NCI-H1105 (cell line): Measurements from ENCODE around the gene PRR33.
"Not testable (repeated sequence)": the region's sequence is repeated elsewhere in the genome, so short reads cannot be mapped to it uniquely, and the experiment has no call there.

Source experiments
- DNase-seq: peaks from one replicate; lab custom pipeline; 2025; lab: John Stamatoyannopoulos, UW

The PRR33 gene

DNA sequence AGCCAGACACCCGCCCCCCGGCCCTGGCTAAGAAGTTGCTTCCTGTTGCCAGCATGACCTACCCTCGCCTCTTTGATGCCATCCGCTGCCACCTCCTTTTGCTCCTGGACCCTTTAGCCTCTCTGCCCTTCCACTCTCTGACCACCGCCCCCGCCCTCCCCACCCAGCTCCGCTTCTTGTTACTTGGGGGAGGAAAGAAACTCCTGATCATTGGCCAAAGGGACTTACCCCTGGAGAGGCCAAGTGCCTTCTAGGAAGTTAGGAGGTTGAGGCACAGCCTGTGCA, at the start of gene PRR33:
TSS of gene PRR33 (minus strand) at position 65 of the 285 bp plus-strand sequence. CDS start 1,311 bp downstream, outside the sequence.
- DNase-seq = no peak

DNA sequence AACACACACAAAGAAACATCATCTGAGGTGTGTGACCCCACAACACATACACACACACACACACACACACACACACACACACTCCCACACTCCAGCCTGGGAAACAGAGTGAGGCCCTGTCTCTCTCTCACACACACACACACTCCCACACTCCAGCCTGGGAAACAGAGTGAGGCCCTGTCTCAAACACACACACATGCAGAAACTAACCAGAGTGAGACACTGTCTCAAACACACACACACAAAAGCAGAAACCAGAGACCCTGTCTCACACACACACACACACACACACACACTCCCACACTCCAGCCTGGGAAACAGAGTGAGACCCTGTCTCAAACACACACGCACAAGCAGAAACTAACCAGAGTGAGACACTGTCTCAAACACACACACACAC, 48.1 kb upstream of the PRR33 start:
- DNase-seq = not testable (repeated sequence)

DNA sequence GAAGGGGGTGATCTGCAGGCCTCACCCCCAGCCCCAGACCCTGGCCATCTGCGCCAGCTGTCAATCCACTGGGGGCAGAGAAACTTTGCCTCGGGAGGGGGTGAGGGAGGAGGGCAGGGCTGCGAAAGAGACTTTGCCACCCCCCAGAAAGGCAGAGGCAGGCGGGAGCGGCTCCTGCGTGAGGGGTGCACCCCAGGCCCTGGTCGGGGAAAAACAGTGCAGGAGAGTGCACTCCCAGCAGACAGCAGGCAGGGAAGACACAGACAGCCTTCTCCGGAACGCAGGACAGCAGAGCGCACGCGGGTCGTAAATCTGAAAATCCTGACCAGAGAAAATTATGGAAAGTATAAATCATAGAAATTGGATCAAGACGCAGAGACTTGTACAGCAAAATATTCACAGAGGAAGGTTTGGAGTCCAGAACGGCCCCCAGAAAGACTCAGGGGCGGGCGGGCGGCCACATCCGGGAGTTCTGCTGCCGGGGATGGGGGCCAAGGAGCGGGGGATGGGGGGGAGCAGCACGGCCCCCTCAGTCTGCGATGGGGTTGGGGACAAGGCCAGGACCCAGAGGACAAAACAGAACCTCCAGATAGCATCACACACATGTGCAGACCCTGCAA, 47.4 kb upstream of the PRR33 start:
- DNase-seq = no peak

DNA sequence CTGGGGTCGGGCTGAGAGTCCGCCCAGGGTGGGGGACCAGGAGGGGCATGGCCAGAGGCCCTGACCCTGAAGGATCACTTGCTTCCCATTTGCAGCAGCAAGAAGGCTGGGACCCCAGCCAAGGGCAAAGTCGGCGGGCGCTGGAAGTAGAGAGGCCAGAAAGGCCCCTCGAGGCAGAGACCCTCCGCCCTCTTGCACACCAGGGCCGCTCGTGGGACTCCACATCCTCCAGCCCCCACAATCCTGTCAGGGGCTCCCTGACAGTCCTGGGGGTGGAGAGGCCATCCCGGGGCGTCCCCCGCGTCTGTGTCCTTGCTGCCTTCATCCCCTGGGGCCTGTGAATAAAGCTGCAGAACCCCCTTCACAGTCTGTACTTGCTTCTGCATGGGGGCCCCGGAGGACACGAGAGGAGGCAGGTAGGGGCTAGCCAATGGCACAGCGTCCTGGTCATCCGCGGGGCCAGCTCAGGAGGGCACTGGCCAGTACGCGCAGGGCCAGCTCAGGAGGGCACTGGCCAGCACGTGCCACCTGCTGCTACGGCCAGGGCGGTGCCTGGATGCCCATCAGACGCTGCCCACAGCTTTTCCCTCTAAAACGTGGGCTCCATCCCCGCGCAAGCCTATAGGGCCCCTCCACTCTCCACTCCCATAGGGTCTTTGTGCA, 46.8 kb upstream of the PRR33 start:
- no peak for DNase-seq

DNA sequence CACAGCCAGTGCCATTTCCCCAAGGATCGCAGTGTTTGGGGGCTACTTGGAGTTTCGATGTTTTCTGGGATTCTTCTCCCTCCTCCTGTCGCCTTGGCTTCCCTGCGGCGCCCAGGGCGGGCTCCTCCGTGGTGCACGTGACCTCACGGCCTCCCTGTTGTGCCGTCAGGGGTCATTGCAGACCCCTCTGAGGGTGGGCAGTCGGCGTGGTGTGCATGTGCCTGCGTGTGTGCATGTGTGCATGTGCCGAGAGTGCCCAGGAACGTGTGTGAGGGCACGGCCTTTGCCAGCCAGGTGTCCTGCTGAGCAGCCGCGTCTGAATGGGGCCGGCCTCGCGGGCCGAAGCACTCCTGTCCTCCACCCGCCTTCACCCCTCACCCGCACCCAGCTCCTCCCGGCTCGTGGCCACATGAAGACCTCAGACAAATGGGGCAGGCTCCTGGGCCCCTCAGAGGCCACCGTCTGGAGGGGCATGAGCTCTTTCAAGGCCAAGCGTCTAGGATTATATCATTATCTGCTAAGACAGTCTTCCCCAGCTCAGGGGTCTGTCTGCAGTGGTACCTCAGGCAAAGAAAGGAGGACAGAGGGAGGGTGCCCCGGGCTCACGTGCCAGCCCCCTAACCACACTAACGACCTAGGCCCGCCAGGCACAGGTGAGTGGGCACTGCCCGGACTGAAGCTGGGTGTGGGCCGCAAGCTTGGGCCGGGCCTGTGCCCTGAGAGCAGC, 46.1 kb upstream of the PRR33 start:
- no peak for DNase-seq

DNA sequence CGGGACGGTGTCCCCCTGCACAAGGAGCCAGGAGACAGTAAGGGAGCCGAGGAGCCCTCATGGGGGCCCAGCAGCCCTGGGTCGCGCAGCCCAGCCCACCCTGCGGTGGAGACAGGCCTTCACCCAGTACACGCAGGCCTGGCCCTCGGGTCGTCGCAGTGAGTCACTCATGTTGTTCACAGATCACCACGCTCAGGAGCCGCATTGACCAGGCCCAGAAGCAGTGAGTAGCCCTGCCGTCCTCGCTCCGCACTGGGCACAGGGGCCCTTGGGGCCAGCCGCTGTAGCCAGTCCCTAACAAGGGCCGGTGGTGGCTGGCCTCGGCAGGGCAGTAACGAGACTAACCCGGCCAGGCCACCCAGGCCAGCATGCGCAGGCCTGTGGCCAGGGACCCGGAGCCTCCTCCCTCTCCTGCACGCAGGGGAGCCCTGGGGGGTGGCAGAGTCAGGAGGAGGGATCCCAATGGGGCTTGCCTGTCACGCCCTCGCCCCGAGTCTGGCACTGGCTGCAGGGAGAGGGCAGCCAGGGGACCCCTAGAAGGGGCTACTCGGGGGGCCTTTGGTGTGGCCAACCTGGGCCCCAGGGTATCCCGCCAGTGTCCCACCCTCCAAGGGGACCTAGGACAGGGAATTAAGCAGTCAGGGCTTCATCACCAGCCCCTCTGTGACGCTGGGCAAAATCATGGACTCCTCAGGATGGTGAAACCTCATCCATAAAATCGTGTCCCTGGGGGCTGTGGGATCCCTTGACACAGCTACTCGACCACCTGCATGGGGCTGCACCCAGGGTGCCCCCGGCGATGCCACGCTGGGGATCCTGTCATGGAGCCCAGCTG, 45.3 kb upstream of the PRR33 start:
- DNase-seq = no peak

DNA sequence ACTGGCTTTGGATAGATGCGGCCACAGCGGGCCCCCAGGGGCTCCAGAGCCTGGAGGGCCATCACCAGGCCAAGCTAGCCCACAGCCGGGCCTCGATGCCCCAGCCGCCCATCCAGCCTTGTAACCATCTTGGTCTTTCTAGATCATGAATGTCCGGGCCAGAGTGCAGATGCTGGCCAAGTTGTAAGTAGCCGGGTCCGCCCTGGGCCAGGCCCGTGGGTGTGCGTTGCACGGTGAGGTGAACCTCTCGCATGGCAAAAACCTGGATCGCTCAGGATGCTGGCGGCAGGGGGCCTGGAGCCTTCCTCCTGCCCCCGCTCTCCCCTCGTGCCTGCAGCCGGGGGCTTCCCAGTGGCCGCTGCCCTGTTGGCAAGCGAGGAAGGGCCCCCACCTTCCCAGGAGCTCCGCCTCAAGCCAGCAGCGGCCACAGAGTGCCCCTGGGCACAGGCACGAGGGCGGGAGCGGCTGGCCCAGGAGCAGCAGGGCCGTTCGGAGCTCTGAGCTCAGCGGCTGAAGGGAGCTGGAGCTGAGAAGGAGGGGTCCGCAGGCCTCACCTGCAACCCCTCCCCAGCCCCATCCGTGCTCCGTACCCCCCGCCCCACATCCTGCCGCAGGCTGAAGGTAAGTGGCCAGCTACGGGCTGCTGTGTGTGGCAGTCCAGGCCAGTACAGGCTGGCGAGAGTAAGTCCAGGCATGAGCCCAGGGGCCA, 44.5 kb upstream of the PRR33 start:
- no peak for DNase-seq

DNA sequence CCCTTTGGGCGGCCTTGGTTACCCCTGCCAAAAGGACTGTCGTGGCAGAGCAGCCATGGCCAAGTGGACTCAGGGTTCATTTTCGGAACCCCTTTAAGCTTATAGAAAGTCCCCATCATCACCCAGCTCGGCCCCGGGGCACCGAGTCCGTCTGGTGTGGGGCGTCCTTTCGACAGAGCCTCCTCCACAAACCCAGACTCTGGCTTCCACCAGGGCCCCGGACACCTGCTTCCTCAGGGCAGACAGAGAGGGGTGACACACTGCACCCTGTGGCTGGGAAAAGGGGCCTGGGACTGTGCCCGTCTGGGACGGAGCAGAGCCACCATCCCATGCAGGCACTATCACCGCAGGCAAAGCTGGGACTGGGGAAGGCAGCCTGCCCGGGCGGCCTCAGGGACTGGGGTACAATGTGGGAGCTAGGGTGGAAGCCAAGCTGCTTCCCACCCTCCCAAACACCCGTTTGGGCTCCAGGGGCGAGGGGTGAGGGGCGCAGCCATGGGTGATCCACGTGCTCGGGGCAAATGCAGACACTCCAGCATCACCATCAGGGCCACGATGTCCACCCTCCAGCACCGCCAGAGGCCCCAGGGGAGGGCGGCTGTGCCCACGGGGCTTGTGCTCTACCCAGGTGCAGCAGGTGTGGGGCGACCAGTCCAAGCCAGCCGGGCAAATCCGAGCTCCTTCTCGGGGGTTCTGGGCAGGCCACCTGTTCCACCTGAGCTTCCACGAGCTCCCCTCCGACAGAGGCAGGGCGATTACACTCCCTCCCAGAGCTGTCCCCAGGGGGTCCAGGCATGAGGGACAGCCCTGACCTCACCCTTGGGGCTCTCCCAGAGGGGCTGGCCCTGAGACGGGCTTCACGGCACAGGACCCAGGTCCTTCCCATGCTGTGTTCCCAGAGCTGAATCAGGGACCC, 43.7 kb upstream of the PRR33 start:
- DNase-seq = no peak

DNA sequence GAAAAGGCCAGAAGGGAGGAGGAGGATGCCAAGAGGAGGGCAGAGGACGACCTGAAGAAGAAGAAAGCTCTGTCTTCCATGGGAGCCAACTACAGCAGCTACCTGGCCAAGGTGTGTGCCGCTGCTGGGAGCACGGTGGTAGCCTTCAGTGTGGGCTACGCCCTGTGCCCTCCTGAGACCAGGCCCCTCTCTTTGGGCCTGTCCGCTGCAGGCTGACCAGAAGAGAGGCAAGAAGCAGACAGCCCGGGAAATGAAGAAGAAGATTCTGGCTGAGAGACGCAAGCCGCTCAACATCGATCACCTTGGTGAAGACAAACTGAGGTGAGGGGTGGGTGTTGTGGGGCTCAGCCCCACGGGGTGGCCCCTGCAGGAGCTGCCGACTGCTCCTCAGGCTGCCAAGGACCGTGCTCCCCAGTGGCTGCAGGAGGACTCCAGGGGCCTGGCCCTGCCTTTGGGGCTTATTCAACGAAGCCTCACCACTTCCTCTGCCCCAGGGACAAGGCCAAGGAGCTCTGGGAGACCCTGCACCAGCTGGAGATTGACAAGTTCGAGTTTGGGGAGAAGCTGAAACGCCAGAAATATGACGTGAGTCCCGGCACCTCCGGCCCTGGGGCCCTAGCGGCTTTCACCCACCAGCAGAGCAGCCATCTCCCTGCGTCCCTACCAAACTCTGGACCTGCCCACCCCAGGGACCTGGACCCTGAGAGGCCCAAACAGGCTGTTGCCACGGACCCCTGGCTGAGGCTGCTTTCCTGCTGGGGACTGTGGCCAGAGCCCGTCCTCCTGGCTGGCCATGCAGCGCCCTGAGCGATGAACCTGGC, 42.9 kb upstream of the PRR33 start:
- DNase-seq = no peak

DNA sequence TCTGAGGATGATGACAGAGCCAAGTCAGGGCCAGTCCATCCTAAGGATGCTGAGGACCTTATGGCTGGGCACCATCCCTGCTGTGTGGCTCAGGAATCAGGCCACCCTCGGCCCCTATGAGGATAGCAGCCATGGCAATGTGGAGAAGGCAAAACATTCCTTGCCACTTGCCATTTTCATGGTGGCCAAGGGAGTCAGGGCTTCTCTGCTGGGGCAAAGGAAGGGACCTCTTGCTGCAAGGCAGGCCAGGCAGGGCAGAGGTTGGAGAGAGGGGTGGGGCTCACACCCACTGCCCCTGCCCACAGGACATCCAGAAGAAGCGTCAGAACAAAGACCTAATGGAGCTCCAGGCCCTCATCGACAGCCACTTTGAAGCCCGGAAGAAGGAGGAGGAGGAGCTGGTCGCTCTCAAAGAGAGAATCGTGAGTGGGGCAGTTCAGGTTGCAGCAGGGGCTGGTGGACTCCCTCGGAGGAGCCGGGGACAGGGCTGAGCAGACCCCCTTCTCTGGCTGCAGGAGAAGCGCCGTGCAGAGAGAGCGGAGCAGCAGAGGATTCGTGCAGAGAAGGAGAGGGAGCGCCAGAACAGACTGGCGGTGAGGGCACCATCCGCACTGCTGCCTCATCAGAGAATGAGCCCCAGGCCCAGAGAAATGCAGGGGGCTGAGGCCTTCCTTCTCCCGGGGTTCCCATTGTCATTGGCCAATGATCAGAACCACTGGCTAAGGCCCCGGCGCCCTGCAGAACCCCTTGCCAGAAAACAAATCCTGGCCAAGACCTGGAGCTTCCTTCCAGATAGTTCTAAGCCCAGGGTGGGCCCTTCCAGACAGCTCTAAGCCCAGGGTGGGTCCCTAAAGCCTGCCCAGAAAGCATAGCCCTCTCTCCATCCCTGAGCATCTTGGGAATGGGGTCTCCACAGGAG, 42.0 kb upstream of the PRR33 start:
- DNase-seq = no peak

DNA sequence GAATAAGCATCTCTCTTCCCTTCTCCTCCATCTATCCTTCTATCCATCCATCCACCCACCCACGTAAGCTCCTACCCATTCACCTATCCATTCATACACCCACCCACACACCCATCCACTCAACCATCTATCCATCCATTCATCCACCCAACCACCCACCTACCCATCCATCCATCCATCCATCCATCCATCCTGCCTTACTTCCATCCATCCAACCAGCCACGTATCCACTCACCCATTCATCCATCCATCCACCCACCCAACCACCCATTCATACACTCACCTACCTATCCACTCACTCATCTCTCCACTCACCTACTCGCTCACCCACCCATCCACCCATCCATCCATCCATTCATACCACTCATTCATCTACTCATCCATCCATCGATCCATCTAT, 41.0 kb upstream of the PRR33 start:
- no peak for DNase-seq

DNA sequence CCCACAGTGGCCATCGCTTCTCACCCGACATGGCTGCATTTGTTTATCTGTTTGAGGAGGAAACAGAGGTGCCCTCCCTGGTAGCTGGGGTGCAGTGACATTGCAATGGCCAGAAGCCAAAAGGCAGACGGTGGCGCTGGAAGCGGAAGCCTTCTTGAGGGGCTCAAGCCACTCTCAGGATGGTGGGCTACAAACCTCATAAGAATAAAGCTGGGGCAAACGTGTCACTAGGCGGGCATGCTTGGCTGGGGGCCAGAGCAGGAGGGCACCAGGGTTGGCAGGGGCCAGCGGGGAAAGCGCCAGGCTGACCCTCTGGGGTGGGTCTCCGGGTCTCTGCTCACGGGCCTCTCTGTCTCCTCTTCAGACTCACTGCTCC, 40.4 kb upstream of the PRR33 start:
- no peak for DNase-seq

DNA sequence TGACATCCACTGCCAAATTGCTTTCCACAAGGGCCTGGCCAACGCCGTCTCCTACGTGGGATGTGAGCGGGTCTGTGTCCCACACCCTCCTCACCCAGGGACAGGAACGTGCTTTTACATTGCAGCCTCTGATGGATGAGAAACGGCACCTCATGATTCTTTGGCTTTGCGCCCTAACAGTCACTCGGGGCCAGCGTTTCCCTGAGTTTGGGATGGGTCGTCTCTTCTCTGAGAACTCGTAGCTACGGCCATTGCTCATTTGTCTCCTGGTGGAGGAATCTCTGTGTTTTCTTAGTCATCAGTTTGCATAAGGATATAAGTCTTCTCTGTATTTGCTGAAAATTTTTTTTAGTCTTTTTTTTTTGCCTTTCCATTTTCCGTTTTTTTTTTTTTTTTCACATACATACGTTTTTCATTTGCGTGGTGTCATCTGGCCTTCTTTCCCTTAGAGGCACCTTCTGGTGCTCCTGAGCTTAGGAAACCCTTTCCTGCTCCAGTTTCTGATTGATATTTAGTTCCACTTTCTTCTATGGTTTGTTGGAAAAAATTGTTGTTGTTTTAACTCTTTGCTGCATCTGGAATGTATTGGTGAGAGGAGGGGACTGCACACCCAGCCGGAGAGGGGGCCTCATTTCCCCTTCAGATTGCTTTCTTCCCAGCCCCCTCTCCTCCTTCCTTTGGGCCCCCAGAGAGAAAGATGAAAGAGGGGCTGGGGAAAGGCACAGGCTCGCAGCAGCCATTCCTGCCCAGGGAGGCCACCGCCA, 39.8 kb upstream of the PRR33 start:
- DNase-seq = no peak

DNA sequence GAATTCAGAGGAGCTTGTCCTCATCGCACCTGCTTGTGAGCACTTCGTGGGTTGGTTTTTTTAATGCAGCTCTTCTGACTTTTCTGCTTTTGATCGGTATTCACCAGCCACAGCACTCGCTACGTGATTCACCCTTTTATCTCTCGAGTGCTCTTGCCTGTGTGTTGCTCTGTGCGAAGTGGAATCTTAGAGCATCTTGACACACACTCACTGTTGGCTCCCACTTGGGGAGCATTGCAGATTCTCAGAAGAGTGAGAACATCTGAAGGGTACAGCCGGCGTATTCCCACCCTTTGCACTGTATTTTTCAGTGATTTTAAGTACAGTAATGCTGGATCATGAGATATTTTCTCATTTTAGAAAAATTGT, 38.8 kb upstream of the PRR33 start:
- no peak for DNase-seq

DNA sequence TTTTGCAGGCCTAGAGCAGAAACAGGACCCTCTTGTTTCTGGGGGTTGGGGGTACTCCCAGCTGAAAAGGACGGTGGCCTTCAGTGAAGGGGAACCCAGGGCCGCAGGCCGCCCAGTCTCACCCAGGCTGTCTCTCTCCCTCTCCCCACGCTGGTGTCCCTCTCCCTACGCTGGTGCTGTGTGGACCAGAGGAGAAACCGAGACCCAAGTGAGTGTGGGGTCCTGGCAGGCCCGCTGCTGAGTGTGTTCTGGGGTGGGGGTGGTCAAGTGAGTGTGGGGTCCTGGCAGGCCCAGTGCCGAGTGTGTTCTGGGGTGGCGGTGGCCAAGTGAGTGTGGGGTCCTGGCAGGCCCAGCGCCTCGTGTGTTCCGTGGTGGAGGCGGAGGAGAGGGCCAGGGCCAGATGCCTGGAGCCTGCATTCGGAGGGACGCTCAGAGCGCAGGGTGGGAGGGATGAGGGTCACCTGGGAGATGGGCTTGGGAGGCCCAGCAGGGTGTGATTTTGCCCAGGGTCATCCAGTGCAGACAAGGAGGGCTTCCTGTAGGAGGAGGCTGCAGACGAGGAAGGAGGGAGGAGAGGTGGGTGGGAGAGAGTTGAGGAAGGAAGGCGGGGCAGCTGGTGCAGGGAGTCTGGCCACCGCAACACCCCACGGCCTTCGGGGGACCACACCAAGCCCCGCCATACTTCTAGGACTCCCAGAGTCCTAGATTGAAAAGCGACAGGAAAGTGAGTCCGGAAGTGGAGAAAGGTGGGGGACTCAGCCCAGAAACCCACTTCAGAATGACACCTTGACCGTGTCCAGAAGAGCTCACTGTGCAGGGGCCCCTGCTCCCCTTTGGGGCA, 38.1 kb upstream of the PRR33 start:
- DNase-seq = no peak

DNA sequence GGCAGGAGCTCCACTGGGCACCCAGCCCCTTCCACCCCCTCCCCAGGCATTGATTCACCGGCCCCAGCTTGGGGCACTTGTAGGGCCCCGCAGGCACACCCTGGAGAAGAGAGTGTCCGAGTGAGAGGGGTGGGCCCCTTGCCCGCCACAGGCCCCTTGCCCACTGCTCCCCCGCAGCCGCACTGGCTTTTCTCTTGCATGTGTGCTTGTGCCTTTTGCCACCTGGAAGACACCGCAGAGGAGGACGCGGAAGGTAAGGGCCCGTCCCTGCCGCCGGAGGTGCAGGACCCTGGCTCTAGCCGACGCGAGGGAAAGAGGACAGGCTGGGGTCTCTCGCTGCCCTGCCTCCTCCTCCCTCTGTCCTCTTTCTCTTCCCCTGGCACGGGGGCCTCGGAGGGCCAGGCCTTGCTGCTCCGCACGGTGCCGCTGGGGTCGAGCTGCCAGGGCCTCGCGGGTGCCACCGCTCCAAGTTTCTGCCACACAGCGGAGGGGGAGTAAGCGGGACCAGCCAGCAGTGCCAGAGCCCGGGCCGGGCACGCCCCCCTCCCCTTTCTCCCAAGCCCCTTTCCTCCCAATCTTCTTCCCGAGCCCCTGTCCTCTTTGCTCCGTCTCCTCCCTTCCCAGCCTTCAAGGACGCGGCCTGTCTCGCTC, 37.3 kb upstream of the PRR33 start:
- no peak for DNase-seq

DNA sequence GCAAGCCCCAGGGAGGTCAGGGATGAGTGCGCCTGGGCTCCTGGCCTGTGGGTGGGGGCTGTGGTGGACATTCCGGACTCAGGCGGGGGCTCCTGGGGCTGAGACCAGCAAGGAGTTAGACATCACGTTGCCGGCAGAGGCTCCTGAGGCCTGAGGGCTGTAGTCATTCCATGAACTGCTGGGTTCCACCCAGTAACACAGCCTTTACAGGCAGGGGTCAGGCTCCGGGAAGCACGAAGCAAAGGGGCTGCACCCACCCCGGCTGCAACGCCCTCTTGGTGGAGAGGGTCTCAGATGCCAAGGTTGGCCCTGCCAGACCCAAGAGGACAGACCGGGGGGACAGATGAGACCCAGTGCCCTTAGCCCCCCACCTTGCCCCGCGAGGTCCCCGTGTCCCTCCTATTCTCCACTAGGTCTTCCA, 36.8 kb upstream of the PRR33 start:
- no peak for DNase-seq
